HepG2 (cell line): ENCODE measurements around the gene ACO1. TPM values are rescaled to one million over a fixed set of nuclear protein-coding genes. Genes with fewer than 3 reads are reported as not detected.

Source experiments
- CAMTA2 ChIP-seq: sonication (generic); formaldehyde crosslinking; IDR thresholded peaks from 2 replicates; pipeline ENCODE4 v1.4.0; 2020; ENCODE audit warnings: mild to moderate bottlenecking, missing genetic modification reagents, borderline replicate concordance
- ETV5 ChIP-seq: IDR thresholded peaks from 2 replicates; pipeline ENCODE4 v1.6.1; 2018; ENCODE audit warnings: missing biosample characterization, missing genetic modification reagents, inconsistent platforms, borderline replicate concordance
- GFI1 ChIP-seq: sonication (generic); formaldehyde crosslinking; IDR thresholded peaks from 2 replicates; pipeline ENCODE4 v1.5.0; 2020; ENCODE audit warnings: missing genetic modification reagents, mild to moderate bottlenecking, borderline replicate concordance
- IRF2 ChIP-seq: IDR thresholded peaks from 2 replicates; pipeline ENCODE4 v1.6.1; 2018; ENCODE audit warnings: missing genetic modification reagents, missing compliant biosample characterization
- MTF1 ChIP-seq: sonication (generic); formaldehyde crosslinking; IDR thresholded peaks from 2 replicates; pipeline ENCODE4 v1.5.0; 2020; ENCODE audit warnings: missing genetic modification reagents
- NCOA2 ChIP-seq: sonication (generic); formaldehyde crosslinking; IDR thresholded peaks from 2 replicates; pipeline ENCODE4 v1.8.0; 2022; ENCODE audit warnings: inconsistent platforms
- POGZ ChIP-seq: sonication (generic); formaldehyde crosslinking; IDR thresholded peaks from 2 replicates; pipeline ENCODE4 v1.4.0; 2020; ENCODE audit warnings: mild to moderate bottlenecking, missing genetic modification reagents
- RFX1 ChIP-seq: fragments of 450-650 bp; IDR thresholded peaks from 2 replicates; pipeline ENCODE4 v1.6.1; 2017
- TBX3 ChIP-seq: fragments of 450-650 bp; IDR thresholded peaks from 2 replicates; pipeline ENCODE4 v1.6.1; 2017; ENCODE audit warnings: antibody characterized with exemption, mild to moderate bottlenecking, inconsistent platforms, borderline replicate concordance
- TSC22D2 ChIP-seq: sonication (generic); formaldehyde crosslinking; IDR thresholded peaks from 2 replicates; pipeline ENCODE4 v1.5.1; 2020; ENCODE audit warnings: missing genetic modification reagents, mild to moderate bottlenecking, borderline replicate concordance
- ZMYM4 ChIP-seq: sonication (generic); formaldehyde crosslinking; IDR thresholded peaks from 2 replicates; pipeline ENCODE4 v1.8.1; 2023; ENCODE audit warnings: mild to moderate bottlenecking, missing genetic modification reagents
- ZNF17 ChIP-seq: sonication (generic); formaldehyde crosslinking; IDR thresholded peaks from 2 replicates; pipeline ENCODE4 v1.5.0; 2020; ENCODE audit warnings: mild to moderate bottlenecking, missing genetic modification reagents
- ZNF441 ChIP-seq: sonication (generic); formaldehyde crosslinking; IDR thresholded peaks from 2 replicates; pipeline ENCODE4 v1.7.0; 2021; ENCODE audit warnings: missing genetic modification reagents, borderline replicate concordance
- ZNF660 ChIP-seq: sonication (generic); formaldehyde crosslinking; IDR thresholded peaks from 2 replicates; pipeline ENCODE4 v1.5.1; 2020; ENCODE audit warnings: mild to moderate bottlenecking, low read depth, missing genetic modification reagents, borderline replicate concordance
- polyA plus RNA-seq, 8 experiments: library from polyadenylated mRNA; depleted of rRNA in 3 of 8; stranded (reverse) in 7 of 8; unstranded in 1 of 8; fragments of >200 nt; fragmentation: Illumina TruSeq in 4 of 8; extraction: Trizol in 4 of 8; gene quantifications; 2 replicates each; pipeline versions ENCODE4 v1.2.1 to v1.2.3, GENCODE V29; 2011 to 2016; ENCODE audit warnings: low read depth in 4 of 8, missing spikeins in 1 of 8, mixed read lengths in 1 of 8; ENCODE audit not compliant: insufficient read depth in 1 of 8
- total RNA-seq, 5 experiments: library from RNA; depleted of rRNA; stranded (reverse); fragments of >200 nt; fragmentation: Illumina TruSeq; extraction: Trizol; gene quantifications; 2 replicates each; pipeline ENCODE4 v1.2.3, GENCODE V29; 2016; ENCODE audit warnings: low read depth in 1 of 5
- TF ChIP-seq, protein P1 (sequence below): sonication (generic); formaldehyde crosslinking; IDR thresholded peaks from 2 replicates; pipeline ENCODE4 v1.5.0; 2020; ENCODE audit warnings: mild to moderate bottlenecking, missing genetic modification reagents
- TF ChIP-seq, protein P2 (sequence below): IDR thresholded peaks from 2 replicates; pipeline ENCODE4 v1.6.1; 2012; ENCODE audit warnings: low read depth, low read length, improper control_type of control experiment
- TF ChIP-seq, protein P3 (sequence below): sonication (generic); formaldehyde crosslinking; IDR thresholded peaks from 2 replicates; pipeline ENCODE4 v1.8.0; 2022; ENCODE audit warnings: missing genetic modification reagents, low read depth, mild to moderate bottlenecking, borderline replicate concordance
- TF ChIP-seq, protein P4 (sequence below): sonication (generic); formaldehyde crosslinking; IDR thresholded peaks from 2 replicates; pipeline ENCODE4 v1.5.0; 2020; ENCODE audit warnings: mild to moderate bottlenecking, missing genetic modification reagents, borderline replicate concordance

Gene ACO1
- total and polyA plus RNA-seq, 2 of the 13 experiments (the other 11 are each of a cell fraction or from before 2014, with no cell fraction given), result 20.1 to 48.2 TPM

DNA sequence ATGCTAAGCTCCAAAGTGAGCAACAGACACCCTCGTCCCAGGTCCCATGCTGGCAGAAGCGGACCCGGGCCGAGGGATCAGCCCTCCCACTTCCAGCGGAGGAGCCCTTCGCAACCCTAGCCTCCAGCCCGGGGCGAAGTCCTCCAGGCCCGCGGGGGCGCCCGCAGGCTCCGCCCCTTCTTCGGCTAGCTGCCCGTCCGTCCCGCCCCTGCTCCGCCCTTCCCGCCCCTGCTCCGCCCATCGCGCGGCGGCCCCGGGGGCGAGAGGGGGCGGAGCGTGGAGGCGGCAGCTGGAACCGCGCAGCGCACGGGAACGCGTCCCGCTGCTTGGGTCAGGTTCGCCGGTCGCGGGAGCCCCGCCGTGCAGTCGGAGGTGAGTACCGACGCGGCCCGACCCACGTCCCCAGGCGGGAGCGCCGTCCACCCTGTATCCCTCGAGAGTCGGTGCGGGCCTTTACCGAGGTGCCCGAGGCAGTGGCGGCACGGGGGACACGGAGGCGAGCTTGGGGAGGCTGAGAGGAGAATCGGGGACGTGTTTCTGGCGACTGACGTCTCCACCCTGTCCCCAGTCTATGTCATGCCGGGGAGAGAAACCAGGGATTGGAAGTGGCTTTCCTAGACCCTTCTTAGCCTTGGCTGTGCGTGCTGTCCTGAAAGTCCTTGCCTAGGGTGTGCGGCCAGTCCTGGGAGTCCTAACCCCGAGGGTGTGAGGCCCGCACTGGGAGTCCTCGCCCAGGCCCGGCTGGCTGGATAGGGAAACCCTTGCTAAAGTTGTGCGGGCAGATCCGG lies at the start of gene ACO1 (continued):
- TF ChIP-seq, protein P1, sequence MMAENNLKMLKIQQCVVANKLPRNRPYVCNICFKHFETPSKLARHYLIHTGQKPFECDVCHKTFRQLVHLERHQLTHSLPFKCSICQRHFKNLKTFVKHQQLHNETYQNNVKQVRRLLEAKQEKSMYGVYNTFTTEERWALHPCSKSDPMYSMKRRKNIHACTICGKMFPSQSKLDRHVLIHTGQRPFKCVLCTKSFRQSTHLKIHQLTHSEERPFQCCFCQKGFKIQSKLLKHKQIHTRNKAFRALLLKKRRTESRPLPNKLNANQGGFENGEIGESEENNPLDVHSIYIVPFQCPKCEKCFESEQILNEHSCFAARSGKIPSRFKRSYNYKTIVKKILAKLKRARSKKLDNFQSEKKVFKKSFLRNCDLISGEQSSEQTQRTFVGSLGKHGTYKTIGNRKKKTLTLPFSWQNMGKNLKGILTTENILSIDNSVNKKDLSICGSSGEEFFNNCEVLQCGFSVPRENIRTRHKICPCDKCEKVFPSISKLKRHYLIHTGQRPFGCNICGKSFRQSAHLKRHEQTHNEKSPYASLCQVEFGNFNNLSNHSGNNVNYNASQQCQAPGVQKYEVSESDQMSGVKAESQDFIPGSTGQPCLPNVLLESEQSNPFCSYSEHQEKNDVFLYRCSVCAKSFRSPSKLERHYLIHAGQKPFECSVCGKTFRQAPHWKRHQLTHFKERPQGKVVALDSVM (CRISPR knock-in tag), result peak; percentile 73
- TF ChIP-seq TBX3, result no peak
- TF ChIP-seq, protein P2, sequence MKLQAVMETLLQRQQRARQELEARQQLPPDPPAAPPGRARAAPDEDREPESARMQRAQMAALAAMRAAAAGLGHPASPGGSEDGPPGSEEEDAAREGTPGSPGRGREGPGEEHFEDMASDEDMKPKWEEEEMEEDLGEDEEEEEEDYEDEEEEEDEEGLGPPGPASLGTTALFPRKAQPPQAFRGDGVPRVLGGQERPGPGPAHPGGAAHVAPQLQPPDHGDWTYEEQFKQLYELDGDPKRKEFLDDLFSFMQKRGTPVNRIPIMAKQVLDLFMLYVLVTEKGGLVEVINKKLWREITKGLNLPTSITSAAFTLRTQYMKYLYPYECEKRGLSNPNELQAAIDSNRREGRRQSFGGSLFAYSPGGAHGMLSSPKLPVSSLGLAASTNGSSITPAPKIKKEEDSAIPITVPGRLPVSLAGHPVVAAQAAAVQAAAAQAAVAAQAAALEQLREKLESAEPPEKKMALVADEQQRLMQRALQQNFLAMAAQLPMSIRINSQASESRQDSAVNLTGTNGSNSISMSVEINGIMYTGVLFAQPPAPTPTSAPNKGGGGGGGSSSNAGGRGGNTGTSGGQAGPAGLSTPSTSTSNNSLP, result no peak
- TF ChIP-seq POGZ (CRISPR knock-in tag), result peak; percentile 84
- TF ChIP-seq, protein P3, sequence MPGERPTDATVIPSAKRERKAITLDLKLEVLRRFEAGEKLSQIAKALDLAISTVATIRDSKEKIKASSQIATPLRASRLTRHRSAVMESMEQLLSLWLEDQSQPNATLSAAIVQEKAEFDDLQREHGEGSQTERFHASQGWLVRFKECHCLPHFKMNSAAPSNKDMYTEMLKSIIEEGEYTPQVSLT (CRISPR knock-in tag), result no peak; the same call in 1 of the 2 replicates
- TF ChIP-seq ZNF660 (CRISPR knock-in tag), result no peak
- TF ChIP-seq ZMYM4 (CRISPR knock-in tag), result peak; percentile 99
- no peak for TF ChIP-seq ETV5 (CRISPR knock-in tag)
- TF ChIP-seq IRF2, result peak; percentile 11; the same call in 1 of the 2 replicates
- TF ChIP-seq CAMTA2 (CRISPR knock-in tag), result peak; percentile 80; the same call in 1 of the 2 replicates
- TF ChIP-seq TSC22D2 (CRISPR knock-in tag), result no peak
- no peak for TF ChIP-seq RFX1
- TF ChIP-seq NCOA2 (CRISPR knock-in tag), result no peak; the same call in 1 of the 2 replicates
- peak; percentile 48; the same call in 1 of the 2 replicates for TF ChIP-seq GFI1 (CRISPR knock-in tag)
- TF ChIP-seq MTF1 (CRISPR knock-in tag), result no peak
- TF ChIP-seq ZNF17 (CRISPR knock-in tag), result no peak
- TF ChIP-seq, protein P4, sequence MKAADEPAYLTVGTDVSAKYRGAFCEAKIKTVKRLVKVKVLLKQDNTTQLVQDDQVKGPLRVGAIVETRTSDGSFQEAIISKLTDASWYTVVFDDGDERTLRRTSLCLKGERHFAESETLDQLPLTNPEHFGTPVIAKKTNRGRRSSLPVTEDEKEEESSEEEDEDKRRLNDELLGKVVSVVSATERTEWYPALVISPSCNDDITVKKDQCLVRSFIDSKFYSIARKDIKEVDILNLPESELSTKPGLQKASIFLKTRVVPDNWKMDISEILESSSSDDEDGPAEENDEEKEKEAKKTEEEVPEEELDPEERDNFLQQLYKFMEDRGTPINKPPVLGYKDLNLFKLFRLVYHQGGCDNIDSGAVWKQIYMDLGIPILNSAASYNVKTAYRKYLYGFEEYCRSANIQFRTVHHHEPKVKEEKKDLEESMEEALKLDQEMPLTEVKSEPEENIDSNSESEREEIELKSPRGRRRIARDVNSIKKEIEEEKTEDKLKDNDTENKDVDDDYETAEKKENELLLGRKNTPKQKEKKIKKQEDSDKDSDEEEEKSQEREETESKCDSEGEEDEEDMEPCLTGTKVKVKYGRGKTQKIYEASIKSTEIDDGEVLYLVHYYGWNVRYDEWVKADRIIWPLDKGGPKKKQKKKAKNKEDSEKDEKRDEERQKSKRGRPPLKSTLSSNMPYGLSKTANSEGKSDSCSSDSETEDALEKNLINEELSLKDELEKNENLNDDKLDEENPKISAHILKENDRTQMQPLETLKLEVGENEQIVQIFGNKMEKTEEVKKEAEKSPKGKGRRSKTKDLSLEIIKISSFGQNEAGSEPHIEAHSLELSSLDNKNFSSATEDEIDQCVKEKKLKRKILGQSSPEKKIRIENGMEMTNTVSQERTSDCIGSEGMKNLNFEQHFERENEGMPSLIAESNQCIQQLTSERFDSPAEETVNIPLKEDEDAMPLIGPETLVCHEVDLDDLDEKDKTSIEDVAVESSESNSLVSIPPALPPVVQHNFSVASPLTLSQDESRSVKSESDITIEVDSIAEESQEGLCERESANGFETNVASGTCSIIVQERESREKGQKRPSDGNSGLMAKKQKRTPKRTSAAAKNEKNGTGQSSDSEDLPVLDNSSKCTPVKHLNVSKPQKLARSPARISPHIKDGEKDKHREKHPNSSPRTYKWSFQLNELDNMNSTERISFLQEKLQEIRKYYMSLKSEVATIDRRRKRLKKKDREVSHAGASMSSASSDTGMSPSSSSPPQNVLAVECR (CRISPR knock-in tag), result peak; percentile 97
- peak; percentile 86 for TF ChIP-seq ZNF441 (CRISPR knock-in tag)
